Stomach smooth muscle (tissue), 2 donors: Measurements from ENCODE around the gene IGFBP6.

Experiments
- H3K27ac ChIP-seq: one replicate; pipeline ENCODE4 v1.7.0; 2013; ENCODE audit warnings: mild to moderate bottlenecking, low read length, inconsistent platforms
- H3K27me3 ChIP-seq, 2 donors: one replicate each; pipeline ENCODE4 v1.7.0; 2013; ENCODE audit warnings: low read length in 2 of 2; ENCODE audit not compliant: insufficient read depth in 2 of 2, control insufficient read depth in 1 of 2
- H3K36me3 ChIP-seq, 2 donors: one replicate each; pipeline ENCODE4 v1.7.0; 2013; ENCODE audit warnings: low read length in 2 of 2; ENCODE audit not compliant: control insufficient read depth in 2 of 2, insufficient read depth in 2 of 2
- H3K4me1 ChIP-seq: one replicate; pipeline ENCODE4 v1.7.0; 2013; ENCODE audit warnings: low read length; ENCODE audit not compliant: control insufficient read depth, insufficient read depth
- H3K4me3 ChIP-seq, 2 donors: one replicate each; pipeline ENCODE4 v1.7.0; 2013; ENCODE audit warnings: low read length in 2 of 2
- H3K9ac ChIP-seq, 2 donors: one replicate each; pipeline ENCODE4 v1.7.0; 2013; ENCODE audit warnings: low read length in 2 of 2, mild to moderate bottlenecking in 1 of 2
- H3K9me3 ChIP-seq, 2 donors: one replicate each; pipeline ENCODE4 v1.7.0; 2013; ENCODE audit warnings: low read length in 2 of 2; ENCODE audit not compliant: control insufficient read depth in 2 of 2
- donor health status: healthy.
- donor health status: Pancreatic carcinoma.

IGFBP6 gene

DNA sequence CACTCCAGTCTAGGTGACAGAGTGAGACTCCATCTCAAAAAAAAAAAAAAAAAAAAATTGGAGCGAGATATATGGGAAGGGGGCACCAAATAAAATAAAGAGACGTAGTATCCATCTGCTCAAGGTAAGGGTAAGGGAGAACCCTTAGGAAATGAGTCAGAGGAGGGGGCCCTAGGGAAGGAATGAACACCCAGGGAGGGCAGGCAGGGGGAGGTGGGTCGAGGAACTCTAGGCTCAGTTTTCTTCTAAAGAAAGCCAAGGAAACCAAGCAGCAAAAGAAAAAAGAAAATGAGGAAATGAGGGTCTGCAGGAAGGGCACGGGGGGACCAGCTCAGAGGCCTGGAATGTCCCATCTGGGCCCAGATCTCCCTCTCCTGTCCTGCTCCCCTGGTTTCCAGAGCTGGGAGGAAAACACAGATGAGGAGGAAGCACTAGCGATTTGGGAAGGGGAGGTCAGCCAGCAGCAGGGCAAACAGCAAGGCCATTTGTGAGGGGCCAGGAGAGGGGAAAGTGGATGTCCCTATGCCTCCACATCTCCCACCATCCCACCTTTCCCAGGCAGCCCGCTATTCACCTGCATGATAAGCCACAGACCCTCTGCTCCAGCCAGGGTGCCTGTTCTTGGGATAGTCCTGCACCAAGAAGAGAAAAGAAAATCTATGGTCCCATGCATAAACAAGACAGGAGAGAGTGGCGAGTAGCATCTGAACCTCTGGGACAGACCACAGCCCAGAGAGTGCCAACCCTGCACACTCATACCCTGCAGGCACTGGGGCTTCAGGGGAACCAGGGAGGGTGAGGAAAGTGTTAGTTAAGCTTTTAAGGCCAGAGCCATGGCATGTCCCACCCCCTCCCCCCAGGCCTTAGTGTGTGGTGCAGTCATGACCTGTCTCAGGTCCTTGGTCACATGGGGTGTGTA is 30.1 kb upstream of the IGFBP6 start:
- H3K27me3 ChIP-seq: no peaks in the 10 kb centered on the region
- H3K36me3 ChIP-seq: peaks cover 30 to 49% of the 10 kb centered on the region in 2 donors
- no peak overlapping the region for H3K9ac ChIP-seq
- H3K4me3 ChIP-seq: no peak overlapping the region
- no peaks in the 10 kb centered on the region for H3K9me3 ChIP-seq
- H3K27ac ChIP-seq: peak overlapping the region; percentile 31
- H3K4me1 ChIP-seq: peaks cover 68% of the 10 kb centered on the region

- Histone ChIP-seq H3K9ac (no peak overlapping the region), H3K27ac (peak overlapping the region; percentile 46), H3K4me3 (no peak overlapping the region), H3K9me3 (no peaks in the 10 kb centered on the region), H3K36me3 (peaks cover 23 to 42% of the 10 kb centered on the region in 2 donors), H3K27me3 (no peaks in the 10 kb centered on the region), H3K4me1 (peaks cover 68% of the 10 kb centered on the region)
Measured at GRCh38 chr12:53067993-53068770, 29.3 kb upstream of the IGFBP6 start.

GRCh38 chr12:53068811-53069585 is 28.5 kb upstream of the IGFBP6 start:
- Histone ChIP-seq H3K4me1 (peaks cover 68% of the 10 kb centered on the region), H3K4me3 (no peak overlapping the region), H3K27ac (peak overlapping the region; percentile 46), H3K9me3 (no peaks in the 10 kb centered on the region), H3K9ac (no peak overlapping the region), H3K27me3 (no peaks in the 10 kb centered on the region), H3K36me3 (peaks cover 18 to 41% of the 10 kb centered on the region in 2 donors)

GRCh38 chr12:53069621-53070410 is 27.7 kb upstream of the IGFBP6 start:
- Histone ChIP-seq H3K27me3 (no peaks in the 10 kb centered on the region), H3K9ac (peak overlapping the region in 1 of 2 donors; percentile 62), H3K36me3 (peaks cover 22 to 41% of the 10 kb centered on the region in 2 donors), H3K4me1 (peaks cover 70% of the 10 kb centered on the region), H3K9me3 (no peaks in the 10 kb centered on the region), H3K27ac (peak overlapping the region; percentile 31), H3K4me3 (no peak overlapping the region)

- no peak overlapping the region for H3K9ac ChIP-seq
- H3K36me3 ChIP-seq: peaks cover 28 to 40% of the 10 kb centered on the region in 2 donors
- no peaks in the 10 kb centered on the region for H3K27me3 ChIP-seq
- H3K9me3 ChIP-seq: no peaks in the 10 kb centered on the region
- H3K27ac ChIP-seq: peak overlapping the region; percentile 49
- H3K4me3 ChIP-seq: no peak overlapping the region
- peaks cover 62% of the 10 kb centered on the region for H3K4me1 ChIP-seq
Measured at GRCh38 chr12:53070877-53071492, 26.5 kb upstream of the IGFBP6 start.

- H3K36me3 ChIP-seq: peaks cover 29 to 47% of the 10 kb centered on the region in 2 donors
- peak overlapping the region; percentile 38 for H3K27ac ChIP-seq
- peak overlapping the region in 1 of 2 donors; percentile 29 for H3K4me3 ChIP-seq
- no peaks in the 10 kb centered on the region for H3K27me3 ChIP-seq
- H3K9ac ChIP-seq: peak overlapping the region in 1 of 2 donors; percentile 42
- H3K9me3 ChIP-seq: no peaks in the 10 kb centered on the region
- H3K4me1 ChIP-seq: peaks cover 55% of the 10 kb centered on the region
Measured at GRCh38 chr12:53071591-53072551, 25.6 kb upstream of the IGFBP6 start.

GRCh38 chr12:53073881-53074280 is 23.6 kb upstream of the IGFBP6 start:
- H3K4me3 ChIP-seq: peak overlapping the region in 1 of 2 donors; percentile 40
- H3K4me1 ChIP-seq: peaks cover 70% of the 10 kb centered on the region

DNA sequence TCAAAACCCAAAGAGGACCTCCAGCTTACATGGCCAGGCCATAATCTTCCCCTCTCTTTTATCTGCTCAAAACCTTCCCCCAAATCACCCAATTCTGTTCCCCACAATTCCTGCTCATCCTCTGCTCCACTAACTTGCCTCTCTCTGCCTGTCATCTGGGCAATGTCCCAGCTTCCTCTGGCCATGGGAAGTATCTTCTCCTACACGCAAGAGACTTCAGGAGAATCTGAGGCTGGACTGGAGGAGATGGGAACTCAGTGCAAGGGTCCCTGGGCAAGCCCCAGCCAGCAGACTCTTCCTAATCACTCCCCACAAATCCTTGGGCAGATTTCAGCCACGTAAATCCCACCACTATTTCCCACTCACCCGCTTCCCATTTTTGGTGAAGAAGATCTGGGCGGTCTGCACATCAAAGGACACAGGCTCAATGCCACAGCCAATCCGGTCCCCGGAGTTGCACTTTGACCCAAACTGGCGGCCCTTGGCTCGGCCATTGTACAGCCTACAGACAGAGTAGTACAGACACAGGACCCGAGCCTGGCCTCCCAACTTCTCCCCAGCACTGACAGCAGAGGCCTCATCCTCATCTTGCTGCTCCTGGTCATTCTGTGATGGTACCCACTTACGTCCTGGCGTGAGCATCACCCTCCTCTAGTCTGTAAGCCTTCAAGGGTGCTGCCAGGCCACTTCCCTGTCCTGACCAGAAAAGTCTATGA is 23.0 kb upstream of the IGFBP6 start:
- Histone ChIP-seq H3K4me3 (peak overlapping the region in 1 of 2 donors; percentile 40), H3K4me1 (peaks cover 66% of the 10 kb centered on the region), H3K27ac (peak overlapping the region; percentile 49), H3K36me3 (peaks cover 20 to 39% of the 10 kb centered on the region in 2 donors), H3K9ac (no peak overlapping the region), H3K27me3 (no peaks in the 10 kb centered on the region), H3K9me3 (no peaks in the 10 kb centered on the region)

More at GRCh38 chr12:53073881-53074280, 23.6 kb upstream of the IGFBP6 start:
- Histone ChIP-seq H3K27me3 (no peaks in the 10 kb centered on the region), H3K36me3 (peaks cover 20 to 41% of the 10 kb centered on the region in 2 donors), H3K9me3 (no peaks in the 10 kb centered on the region), H3K27ac (peak overlapping the region; percentile 49), H3K9ac (no peak overlapping the region)
